ENCODE measurements around the gene TXN.
"Not testable (repeated sequence)": the region's sequence is repeated elsewhere in the genome, so short reads cannot be mapped to it uniquely, and the experiment has no call there.

The TXN gene

DNA sequence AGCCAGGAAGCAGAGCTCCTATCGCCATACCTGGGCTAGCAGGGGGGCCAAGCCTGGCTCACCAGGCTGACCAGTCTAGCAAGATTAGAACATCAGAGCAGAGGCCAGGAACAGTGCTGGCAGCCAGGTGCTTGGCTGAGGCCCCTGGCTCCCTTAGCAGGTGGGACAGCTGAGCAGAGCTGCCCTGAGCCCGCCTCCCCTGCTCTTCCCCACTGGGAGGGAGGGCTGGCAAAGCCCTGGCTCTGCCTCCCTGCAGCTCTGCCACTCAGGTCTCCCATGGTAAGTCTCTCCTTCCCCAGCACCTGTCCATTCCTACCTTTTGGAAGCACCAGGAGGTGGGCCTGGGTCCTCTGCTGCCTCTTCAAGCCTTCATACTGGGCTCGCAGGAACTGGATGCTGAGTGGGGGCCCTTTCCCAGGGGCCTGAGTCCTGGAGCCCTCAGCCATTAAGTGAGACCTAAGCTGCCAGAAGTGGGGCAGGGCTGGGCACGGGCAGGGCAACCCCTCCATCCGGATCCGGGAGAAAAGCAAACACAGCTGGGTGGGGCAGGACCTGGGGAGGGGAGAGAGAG, 49.2 kb downstream of the TXN start:
- DNase-seq, result no peak

- DNase-seq, result no peak
Observed at GRCh38 chr9:110206389-110206788, 49.9 kb downstream of the TXN start.

DNA sequence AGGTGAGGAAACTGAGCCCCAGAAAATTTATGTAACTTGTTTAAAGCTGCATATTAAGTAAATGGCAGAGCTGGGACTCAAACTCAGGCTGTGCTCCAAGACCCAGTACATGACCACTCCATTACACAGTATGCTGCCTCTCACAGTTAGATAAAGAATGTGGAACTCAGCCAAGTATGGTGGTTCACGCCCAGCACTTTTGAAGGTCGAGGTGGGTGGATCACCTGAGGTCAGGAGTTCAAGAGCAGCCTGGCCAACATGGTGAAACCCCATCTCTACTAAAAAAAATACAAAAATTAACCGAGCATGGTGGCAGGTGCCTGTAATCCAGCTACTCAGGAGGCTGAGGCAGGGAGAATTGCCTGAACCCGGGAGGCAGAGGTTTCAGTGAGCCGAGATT, 50.7 kb downstream of the TXN start:
- not testable (repeated sequence) for DNase-seq

DNA sequence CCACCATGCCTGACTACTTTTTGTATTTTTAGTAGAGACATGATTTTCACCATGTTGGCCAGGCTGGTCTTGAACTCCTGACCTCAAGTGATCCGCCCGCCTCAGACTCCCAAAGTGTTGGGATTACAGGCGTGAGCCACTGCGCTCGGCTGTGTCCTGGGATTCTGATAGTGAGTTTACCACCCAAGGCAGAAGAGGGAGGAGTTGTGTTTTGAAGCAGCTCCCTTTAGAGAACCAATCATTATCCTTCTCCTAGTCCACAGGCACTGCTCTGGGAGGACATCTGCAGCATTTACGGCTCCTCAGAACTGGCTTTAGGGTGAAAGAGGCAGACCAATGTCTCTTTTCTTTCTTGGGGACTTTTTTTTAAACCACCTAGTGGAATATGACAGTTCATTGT, 54.1 kb downstream of the TXN start:
- DNase-seq, result no peak

GRCh38 chr9:110199643-110200042, 56.7 kb downstream of the TXN start:
- DNase-seq, result no peak

GRCh38 chr9:110198357-110198756, 58.0 kb downstream of the TXN start:
- no peak for DNase-seq

- no peak for DNase-seq
Observed at GRCh38 chr9:110197330-110198187, 58.7 kb downstream of the TXN start.

GRCh38 chr9:110196084-110196499, 60.2 kb downstream of the TXN start:
- not testable (repeated sequence) for DNase-seq

Data from effector CD4-positive, alpha-beta T cell (primary cell).